ENCODE results near the gene LYAR.
"Not testable (repeated sequence)": the region's sequence is repeated elsewhere in the genome, so short reads cannot be mapped to it uniquely, and the experiment has no call there.

Gene LYAR

GRCh38 chr4:4259484-4260100 is 30.4 kb downstream of the LYAR start:
- no peak for DNase-seq (ENCODE audit: low spot score)

DNA sequence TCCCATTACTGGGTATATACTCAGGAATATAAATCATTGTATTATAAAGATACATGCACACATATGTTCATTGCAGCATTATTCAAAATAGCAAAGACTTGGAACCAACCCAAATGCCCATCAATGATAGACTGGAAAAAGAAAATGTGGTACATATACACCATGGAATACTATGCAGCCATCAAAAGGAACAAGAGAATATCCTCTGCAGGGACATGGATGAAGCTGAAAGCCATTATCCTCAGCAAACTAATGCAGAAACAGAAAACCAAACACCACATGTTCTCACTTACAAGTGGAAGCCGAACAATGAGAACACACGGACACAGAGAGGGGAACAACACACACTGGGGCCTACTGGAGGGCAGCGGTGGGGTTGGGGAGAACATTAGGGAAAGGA is 32.2 kb downstream of the LYAR start:
- DNase-seq (ENCODE audit: low spot score) = not testable (repeated sequence)

- DNase-seq (ENCODE audit: low spot score) = no peak
These were observed 33.2 kb downstream of the LYAR start for GRCh38 chr4:4256799-4257198.

- DNase-seq (ENCODE audit: low spot score) = peak; percentile 93
These were observed 35.3 kb downstream of the LYAR start for GRCh38 chr4:4254666-4255065.

DNA sequence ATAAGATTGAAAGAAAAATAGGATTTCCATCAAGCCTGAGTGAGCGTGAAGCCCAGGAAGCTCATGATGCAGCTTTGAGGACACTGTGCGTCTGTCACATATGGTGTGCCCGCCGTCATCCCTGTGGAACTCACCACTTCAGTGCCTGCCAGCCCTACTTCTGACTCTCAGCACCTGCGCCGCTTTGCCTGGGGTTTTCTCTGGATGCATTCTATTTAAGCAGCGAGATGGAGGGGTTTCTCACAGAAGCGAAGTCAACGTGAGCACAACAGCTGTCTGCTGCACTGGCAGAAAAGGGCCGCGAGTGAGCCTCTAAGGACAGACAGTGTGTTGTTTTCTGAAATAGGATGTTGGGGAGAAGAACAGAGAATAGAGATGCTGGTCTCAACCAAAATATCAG is 35.8 kb downstream of the LYAR start:
- no peak for DNase-seq (ENCODE audit: low spot score)

DNA sequence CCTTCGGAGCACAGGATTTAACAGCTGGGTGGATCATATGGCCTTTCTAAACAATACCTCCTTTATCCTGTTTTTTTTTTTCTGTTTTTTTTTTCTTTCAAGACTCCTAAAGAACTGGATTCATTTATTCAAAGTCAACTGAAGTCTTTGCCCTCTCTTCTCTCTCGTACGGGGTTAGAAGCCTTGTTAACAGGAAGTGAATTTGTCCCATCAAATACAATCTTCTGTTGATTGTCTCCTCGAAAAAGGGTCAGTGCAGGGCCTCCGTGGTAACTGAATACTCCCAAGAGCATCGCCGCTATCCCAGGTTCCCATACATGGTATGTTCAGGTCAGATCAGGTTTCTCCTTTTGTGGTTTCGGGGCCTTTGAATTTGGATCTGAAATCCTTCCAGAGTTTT is 40.1 kb downstream of the LYAR start:
- no peak for DNase-seq (ENCODE audit: low spot score)

DNA sequence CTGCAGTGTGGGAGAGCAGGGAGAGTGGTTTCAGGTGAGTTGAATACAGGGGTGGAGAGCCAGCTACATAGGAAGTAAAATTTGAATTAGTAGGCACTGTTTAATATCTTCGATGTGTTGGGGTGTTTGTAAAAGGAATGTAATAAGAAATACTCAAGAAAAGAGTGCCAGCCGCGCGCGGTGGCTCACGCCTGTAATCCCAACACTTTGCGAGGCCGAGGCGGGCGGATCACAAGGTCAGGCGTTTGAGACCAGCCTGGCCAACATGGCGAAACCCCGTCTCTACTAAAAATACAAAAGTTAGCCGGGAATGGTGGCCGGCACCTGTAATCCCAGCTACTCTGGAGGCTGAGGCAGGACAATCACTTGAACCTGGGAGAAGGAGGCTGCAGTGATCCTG is 40.6 kb downstream of the LYAR start:
- DNase-seq (ENCODE audit: low spot score) = not testable (repeated sequence)

DNA sequence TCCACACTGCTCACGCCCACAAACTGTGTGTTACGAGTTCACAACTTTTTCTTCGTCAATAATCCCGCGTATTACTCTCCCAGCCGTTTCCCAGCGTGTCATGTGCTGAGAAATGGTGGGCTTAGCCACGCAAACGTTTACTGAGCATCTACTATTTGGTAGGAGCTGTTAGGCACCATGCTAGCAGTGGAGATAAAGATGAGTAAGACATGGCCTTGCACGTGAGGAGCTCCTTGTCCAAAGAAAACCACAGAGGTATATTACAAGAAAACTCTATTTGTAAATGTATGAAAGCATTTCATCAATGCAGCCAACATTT is 41.1 kb downstream of the LYAR start:
- DNase-seq (ENCODE audit: low spot score) = no peak

- peak; percentile 95 for DNase-seq (ENCODE audit: low spot score)
These were observed 41.7 kb downstream of the LYAR start, which contains the start of gene TMEM128 for GRCh38 chr4:4248029-4248884. Gene TMEM128 (minus strand): TSS chr4:4248223. CDS start chr4:4248202, 21 bp downstream.

DNA sequence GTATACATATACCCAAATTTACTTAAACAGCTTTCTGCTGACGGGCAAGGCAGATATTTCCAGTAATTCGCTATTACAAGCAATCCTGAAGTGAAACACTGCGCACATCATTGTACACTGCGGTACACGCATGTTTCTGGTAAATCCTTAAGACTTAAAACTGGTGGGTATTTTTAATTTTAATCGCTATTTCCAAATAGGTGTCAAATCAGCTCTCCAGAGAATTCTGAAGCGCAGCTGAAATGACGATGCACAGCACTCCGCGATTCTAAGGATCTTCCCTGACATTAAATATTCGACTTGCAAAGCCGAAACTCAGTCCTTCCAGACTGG is 42.3 kb downstream of the LYAR start:
- DNase-seq (ENCODE audit: low spot score) = no peak

GRCh38 chr4:4245172-4245571 is 44.8 kb downstream of the LYAR start:
- DNase-seq (ENCODE audit: low spot score) = no peak

DNA sequence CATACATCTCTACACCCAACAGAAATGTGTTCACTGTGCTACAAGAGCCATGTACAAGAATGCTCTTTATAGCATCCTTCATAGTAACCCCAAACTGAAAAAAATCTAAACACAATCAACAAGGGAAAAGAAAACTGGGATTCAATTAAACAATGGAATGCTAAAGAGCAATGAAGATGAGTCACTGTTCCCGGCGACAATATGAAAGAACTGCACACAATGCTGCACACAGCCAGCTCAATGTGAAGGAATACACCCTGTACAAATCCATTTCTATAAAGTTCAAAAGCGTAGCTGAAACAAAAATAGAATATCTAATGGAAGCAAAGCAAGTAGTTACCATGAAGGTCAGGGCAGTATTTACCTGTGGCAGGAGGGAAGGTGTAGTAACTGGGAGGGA is 50.4 kb downstream of the LYAR start:
- DNase-seq (ENCODE audit: low spot score) = not testable (repeated sequence)

DNA sequence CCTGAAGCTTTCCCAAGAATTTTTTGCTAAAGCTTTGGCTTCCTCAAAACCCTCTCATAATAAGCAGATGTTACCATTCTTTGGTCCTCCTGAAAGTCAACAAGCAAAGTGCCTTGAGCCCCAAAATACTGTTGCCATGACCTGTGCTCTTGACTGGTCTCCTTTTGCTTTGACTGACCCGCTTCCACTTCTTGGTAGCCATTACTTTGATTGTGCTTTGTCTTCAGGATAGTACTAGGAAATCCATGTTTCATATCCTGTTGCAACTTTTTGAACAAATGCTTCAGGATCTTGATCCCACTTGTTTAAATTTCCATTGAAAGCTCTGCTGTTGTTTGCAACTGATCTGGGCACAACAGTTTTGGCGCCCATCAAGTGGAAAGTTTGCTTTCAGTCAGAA is 56.3 kb downstream of the LYAR start:
- DNase-seq (ENCODE audit: low spot score) = no peak

- no peak for DNase-seq (ENCODE audit: low spot score)
These were observed 61.6 kb downstream of the LYAR start for GRCh38 chr4:4228356-4228668.

- no peak for DNase-seq (ENCODE audit: low spot score)
These were observed 62.2 kb downstream of the LYAR start for GRCh38 chr4:4227510-4228355.

DNA sequence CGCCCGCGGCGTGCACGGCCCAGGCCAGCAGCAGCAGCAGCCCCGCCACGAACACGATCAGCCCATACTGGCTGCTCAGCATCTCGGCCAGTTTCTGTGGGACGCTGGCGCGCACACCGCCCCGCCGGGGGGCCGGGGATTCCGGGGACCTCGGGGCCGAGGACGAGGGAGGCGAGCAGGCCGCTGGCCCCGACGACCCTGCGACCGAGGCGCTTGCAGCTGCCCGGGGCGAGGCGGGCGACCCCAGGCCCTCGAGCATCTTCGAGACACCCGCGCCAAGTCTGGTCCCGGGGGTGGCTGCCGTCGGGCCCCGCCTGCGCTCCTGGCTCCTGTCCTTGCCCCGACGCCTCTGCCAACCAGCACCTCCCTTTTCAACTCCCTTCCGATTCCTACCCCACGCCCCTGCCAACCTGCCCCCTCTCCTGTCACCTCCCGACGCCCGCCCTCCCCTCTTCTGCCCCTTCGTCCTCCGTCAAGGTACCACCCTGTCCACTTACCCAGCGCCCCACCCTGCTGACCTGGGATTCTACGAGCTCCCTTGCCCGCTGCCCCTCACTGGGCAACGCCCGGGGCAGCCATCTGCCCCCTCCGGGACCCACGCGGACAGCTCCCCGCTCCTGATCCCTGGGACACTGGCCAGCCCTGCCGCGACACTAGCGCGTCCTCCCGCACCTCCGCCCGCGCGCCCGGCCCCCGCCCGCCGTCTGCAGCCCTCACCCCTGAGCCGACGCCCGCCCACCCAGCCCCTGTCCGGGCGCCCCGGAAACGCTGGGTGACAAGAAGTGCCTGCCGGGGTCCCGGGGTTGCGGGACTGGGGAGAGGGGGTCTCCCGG is 63.1 kb downstream of the LYAR start, which contains the start of gene OTOP1:
OTOP1 (minus strand) TSS at position 324 of the 833 bp plus-strand sequence; CDS start at position 259, 65 bp downstream.
- no peak for DNase-seq (ENCODE audit: low spot score)

- no peak for DNase-seq (ENCODE audit: low spot score)
These were observed 63.9 kb downstream of the LYAR start for GRCh38 chr4:4225915-4226605.

Data from pons (tissue), 1 donor.